Erythroblast (primary cell): ENCODE measurements around the gene MAP3K4.

ENCODE experiments used
- GATA1 ChIP-seq: IDR thresholded peaks from 2 replicates; pipeline ENCODE4 v1.6.1; 2011; ENCODE audit warnings: low read depth, mild to moderate bottlenecking, control low read depth, low read length, moderate library complexity
- POLR2A ChIP-seq: IDR thresholded peaks from 2 replicates; pipeline ENCODE4 v1.6.1; 2011; ENCODE audit warnings: mild to moderate bottlenecking, low read length

- TF ChIP-seq POLR2A (no peak), GATA1 (no peak)
Observed at GRCh38 chr6:161068321-161068741, 76.8 kb downstream of the MAP3K4 start.
